SIG-M5 (cell line): ENCODE results near the gene TRAF3IP3.
"Not testable (repeated sequence)": the region's sequence is repeated elsewhere in the genome, so short reads cannot be mapped to it uniquely, and the experiment has no call there.

Source experiments
- DNase-seq: peaks from one replicate; lab custom pipeline; 2025; lab: John Stamatoyannopoulos, UW

TRAF3IP3 gene

GRCh38 chr1:209769171-209769904, 13.5 kb downstream of the TRAF3IP3 start:
- DNase-seq: peak; percentile 65

DNA sequence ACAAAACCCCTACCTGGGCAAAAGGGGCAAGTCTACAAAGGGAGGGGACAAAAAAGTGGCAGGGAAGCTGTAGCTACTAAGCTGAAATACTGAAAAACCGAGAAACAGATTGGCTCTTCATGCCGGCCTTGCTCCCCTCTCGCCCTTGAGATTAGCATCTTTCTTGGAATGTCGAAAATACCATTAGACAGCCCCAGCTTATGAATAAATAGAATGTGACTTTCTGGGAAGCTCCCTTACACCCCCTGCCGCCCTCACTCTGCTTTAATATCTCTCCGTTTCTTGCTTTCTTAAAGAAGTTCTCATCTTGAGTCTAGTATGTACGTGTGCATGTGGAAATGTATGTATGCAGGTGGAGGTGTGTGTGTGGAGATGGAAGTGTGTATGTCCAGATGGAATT, 14.1 kb downstream of the TRAF3IP3 start:
- no peak for DNase-seq

DNA sequence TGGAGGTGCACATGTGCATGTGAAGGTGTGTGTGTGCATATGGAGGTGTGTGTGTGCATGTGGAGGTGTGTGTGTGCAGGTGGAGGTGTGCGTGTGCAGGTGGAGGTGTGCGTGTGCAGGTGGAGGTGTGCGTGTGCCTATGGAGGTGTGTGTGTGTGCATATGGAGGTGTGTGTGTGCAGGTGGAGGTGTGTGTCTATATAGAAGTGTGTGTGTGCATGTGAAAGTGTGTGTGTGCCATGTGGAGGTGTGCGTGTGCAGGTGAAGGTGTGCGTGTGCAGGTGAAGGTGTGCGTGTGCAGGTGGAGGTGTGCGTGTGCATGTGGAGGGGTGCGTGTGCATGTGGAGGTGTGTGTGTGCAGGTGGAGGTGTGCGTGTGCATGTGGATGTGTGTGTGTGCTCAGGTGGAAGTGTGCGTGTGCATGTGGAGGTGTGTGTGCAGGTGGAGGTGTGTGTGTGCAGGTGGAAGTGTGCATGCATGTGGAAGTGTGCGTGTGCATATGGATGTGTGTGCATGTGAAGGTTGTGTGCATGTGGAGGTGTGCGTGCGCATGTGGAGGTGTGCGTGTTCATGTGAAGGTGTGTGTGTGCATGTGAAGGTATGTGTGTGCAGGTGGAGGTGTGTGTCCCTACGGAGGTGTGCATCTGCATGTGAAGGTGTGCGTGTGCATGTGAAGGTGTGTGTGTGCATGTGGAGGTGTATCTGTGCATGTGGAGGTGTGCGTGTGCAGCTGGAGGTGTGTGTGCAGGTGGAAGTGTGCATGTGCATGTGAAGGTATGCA, 15.0 kb downstream of the TRAF3IP3 start:
- no peak for DNase-seq

DNA sequence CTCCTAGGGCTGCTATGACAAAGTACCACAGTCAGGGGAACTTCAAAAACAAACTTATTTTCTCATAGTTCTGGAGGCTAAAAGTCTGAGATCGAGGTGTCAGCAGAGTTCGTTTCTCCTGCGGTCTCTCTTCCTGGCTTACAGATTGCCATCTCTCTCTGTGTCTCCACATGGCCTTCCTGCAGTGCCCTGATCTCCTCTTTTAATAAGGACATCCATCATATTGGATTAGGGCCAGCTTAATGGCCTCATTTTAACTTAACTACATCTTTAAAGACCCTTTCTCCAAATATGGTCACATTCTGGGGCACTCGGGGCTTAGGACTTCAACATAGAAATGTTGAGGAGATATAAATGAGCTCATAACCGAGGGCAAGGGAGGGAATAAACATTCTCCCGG, 16.3 kb downstream of the TRAF3IP3 start:
- DNase-seq: no peak

- DNase-seq: no peak
Observed at GRCh38 chr1:209774592-209774991, 18.7 kb downstream of the TRAF3IP3 start.

DNA sequence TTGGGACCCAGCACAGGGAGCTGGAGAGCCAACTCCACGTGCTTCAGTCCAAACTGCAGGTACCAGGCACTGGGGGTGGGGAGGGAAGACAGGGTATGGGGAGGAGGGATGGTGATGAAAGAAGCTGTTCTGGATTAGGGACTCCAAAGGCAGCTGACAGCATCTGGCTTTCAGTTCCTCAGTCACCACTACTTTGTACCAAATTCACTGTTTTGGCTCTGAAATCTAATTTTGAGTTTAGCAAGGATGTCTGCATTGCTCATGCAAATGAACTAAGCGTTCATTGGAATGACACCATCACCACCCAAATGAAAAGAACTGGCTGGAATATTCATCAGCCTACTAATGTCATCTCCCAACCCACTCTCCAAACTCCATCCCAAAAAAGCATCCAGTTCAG, 19.8 kb downstream of the TRAF3IP3 start:
- DNase-seq: no peak

- no peak for DNase-seq
Observed at GRCh38 chr1:209777587-209777986, 21.7 kb downstream of the TRAF3IP3 start.

GRCh38 chr1:209778102-209778501, 22.2 kb downstream of the TRAF3IP3 start:
- no peak for DNase-seq

GRCh38 chr1:209780268-209780667, 24.4 kb downstream of the TRAF3IP3 start:
- no peak for DNase-seq

GRCh38 chr1:209783386-209783785, 27.5 kb downstream of the TRAF3IP3 start:
- no peak for DNase-seq

DNA sequence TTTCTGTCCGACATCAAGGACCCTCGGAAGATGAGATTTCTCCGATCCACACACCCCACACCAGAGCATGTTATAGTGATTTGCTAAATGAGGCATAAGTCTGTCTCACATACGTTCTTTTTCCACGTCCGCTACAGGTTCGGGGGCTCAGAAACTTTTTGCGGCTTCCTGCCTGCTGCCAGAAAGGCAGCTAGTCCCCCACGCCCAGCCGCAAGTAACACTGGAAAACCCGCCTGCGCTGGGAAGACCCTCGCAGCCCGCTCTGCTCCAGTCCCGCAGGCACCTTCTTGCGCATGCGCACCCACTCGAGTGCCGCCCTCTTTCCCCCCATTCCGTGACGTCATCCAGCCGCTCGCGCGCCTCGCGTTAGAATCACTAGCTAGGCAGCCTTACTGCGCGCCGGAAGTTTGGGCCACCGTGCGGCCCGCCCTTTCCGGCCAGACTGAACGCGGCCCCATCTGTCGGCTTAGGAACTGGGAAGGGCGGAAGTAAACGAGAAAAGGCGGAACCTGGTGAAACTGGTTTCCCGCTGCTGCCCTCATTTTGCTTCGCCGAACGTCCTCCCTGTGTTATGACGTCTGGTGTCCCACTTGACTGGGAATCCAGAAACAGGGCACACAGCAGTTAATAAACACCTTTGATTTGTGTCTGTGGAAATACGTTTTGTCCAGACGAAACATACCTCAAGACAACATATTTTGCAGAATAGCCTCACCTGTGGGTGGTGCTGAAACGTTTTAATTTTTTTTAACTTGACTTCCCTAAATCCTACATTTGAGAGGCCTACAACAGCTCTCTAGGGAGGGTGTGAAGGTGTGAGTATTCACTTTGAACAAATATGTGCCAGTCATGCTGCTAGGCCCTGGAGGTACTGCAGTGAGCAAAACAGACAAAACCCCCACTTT, 28.7 kb downstream of the TRAF3IP3 start, which contains the start of gene C1orf74:
Gene C1orf74, minus strand, starts transcription at position 295 of the 905 bp plus-strand sequence. CDS start 925 bp downstream, outside the sequence.
- DNase-seq: peak; percentile 96

- no peak for DNase-seq
Observed at GRCh38 chr1:209785592-209785991, 29.7 kb downstream of the TRAF3IP3 start.

GRCh38 chr1:209786146-209786545, 30.3 kb downstream of the TRAF3IP3 start:
- no peak for DNase-seq

DNA sequence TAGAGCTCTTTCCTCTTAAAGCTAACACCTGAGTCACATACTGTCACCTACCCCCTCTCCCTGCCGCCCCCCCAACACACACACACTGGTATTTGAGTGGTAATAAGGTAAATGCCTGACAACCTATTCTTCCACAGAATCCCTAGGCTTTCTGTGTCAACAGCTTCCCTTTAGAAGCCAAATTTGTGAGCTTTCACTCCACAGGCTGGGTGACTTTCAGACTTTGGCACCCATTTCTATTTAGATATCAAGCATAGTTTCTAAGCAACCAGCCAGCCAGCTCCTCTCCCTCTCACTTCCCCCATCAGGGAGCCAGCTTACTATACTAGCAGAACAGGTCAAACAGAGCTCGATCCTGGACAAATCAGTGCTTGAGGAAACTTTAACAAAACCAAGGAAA, 31.7 kb downstream of the TRAF3IP3 start:
- DNase-seq: no peak

DNA sequence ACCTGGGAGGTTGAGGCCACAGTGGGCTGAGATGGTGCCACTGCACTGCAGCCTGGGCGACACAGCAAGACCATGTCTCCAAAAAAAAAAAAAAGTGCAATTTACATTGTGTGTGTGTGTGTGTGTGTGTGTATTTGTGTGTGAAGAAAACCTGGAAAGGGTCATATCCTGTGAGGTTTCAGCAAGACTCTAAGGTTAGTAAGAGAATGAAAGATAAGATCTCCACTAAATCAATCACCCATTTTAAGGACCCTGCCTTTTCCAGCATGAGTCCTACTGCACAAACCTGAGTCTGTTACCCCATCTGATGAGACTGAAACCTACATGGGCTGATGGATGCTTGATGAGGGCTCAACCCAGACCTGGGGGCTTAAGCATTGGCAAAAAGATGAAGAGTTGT, 33.4 kb downstream of the TRAF3IP3 start:
- DNase-seq: no peak

DNA sequence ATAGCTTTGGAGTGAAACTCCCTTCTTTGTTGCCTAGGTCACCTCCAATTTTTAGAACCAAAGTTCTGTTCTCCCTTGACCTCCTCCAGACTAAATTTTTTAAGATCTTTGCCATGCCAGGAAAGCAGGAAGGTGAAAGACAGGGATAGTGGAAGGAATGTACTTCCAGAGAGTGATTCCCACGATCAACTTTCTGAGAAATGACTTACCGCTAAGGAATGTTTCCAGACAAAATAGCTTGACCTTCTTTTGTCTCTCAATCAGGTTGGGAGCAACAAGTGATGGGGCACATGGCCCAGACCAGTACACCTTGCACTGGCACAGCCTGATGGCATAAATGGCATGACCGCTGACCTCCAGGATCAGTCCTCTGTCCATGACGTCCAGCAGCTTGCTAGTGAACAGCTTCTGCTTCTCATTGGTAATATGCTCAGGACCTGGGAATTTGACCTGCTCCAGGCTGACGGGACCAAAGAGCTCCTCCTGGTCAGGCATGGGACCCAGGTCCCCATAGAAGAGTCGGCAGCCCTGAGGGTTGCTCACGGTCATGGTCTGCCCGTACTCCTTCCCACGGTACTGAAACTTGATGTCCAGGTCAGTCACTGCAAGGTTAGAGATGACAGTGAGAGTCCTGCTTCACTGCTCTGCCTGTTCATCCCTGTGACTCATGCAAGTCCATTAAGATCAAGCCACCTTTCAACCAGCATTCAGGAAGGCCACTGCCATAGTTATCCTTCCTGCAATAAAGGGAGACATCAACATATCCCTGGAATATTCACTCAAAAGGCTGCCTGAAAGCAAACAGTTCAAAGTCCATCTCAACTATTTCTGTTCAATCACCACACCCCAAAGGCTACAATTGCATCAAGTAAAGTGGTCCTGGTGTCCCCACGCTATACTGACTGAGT, 34.7 kb downstream of the TRAF3IP3 start:
- DNase-seq: no peak

- DNase-seq: no peak
Observed at GRCh38 chr1:209791920-209792319, 36.1 kb downstream of the TRAF3IP3 start.

DNA sequence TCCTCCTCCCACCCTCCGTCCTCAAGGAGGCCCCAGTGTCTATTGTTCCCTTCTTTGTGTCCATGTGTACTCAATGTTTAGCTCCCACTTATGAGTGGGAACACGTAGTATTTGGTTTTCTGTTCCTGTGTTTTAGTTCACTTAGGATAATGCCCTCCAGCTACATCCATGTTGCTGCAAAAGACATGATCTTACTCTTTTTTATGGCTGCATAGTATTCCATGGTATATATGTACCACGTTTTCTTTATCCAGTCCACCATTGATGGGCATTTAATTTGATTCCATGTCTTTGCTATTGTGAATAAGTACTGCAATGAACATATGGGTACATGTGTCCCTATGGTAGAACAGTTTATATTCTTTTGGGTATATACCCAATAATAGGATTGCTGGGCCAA, 37.9 kb downstream of the TRAF3IP3 start:
- DNase-seq: not testable (repeated sequence)

DNA sequence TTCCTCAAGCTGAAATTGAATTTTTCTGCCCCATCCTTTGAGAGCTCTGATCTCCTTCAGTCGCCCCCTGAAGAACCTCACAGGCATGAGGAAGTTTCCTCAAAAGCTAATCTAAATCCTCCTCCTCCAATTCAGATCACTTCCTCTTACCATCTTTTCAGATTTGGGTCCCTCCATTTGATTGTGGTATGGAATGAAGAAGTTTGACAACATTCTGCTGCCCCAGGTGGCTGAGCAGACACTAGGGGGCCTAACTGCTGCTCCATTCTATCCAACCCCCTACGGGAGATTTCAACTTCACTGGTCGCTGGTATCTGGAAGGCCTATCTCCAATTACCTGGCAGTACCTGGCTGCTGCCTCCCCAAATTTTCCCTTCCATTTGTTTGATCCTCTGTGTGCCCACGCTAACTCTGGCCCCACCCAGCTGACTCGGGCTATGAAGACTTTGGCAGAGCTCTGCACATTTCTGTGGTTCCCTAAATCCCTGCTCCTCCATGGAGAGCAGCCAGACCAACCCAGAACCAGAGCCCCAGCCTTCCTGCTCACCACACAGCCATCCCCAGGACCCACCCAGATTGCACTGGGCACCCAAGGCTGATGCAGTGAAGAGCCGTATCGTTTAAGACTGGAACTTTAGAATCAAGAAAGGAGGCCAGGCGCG, 42.3 kb downstream of the TRAF3IP3 start:
- DNase-seq: no peak

- DNase-seq: no peak
Observed at GRCh38 chr1:209800984-209801834, 45.4 kb downstream of the TRAF3IP3 start.
